NCI-H187 treated with DMSO at 0.1 percent for 48 hours (cell line): ENCODE data around the gene CUEDC1.
A peak's percentile ranks its signal among the peaks of the same experiment; 100 is the strongest.
"Not testable (repeated sequence)": the region's sequence is repeated elsewhere in the genome, so short reads cannot be mapped to it uniquely, and the experiment has no call there.

Experiments used
- DNase-seq: peaks from one replicate; lab custom pipeline; 2025; lab: John Stamatoyannopoulos, UW

Gene CUEDC1

GRCh38 chr17:57861000-57861789 lies 94.0 kb downstream of the CUEDC1 start:
- no peak for DNase-seq

- no peak for DNase-seq
These were observed 94.7 kb downstream of the CUEDC1 start for GRCh38 chr17:57860414-57860999.

- DNase-seq, result no peak
These were observed 95.4 kb downstream of the CUEDC1 start for GRCh38 chr17:57859601-57860413.

GRCh38 chr17:57858838-57859237 lies 96.4 kb downstream of the CUEDC1 start:
- no peak for DNase-seq

GRCh38 chr17:57856792-57857620 lies 98.2 kb downstream of the CUEDC1 start:
- DNase-seq, result no peak

- no peak for DNase-seq
These were observed 99.7 kb downstream of the CUEDC1 start for GRCh38 chr17:57855391-57856035.

GRCh38 chr17:57853695-57854094 lies 101.5 kb downstream of the CUEDC1 start:
- no peak for DNase-seq

GRCh38 chr17:57852955-57853328 lies 102.3 kb downstream of the CUEDC1 start:
- DNase-seq, result no peak

GRCh38 chr17:57852092-57852954 lies 102.9 kb downstream of the CUEDC1 start:
- no peak for DNase-seq

GRCh38 chr17:57849874-57850754 lies 105.1 kb downstream of the CUEDC1 start, which contains the start of gene MRPS23:
Gene MRPS23 (minus strand): TSS chr17:57850044. CDS start chr17:57850010, 34 bp downstream.
- DNase-seq, result peak; percentile 92

- no peak for DNase-seq
These were observed 105.9 kb downstream of the CUEDC1 start for GRCh38 chr17:57849163-57849873.

- not testable (repeated sequence) for DNase-seq
These were observed 108.9 kb downstream of the CUEDC1 start for GRCh38 chr17:57846056-57846945.

GRCh38 chr17:57842280-57842679 lies 112.9 kb downstream of the CUEDC1 start:
- no peak for DNase-seq

GRCh38 chr17:57839571-57839923 lies 115.7 kb downstream of the CUEDC1 start:
- DNase-seq, result no peak

- DNase-seq, result no peak
These were observed 116.2 kb downstream of the CUEDC1 start for GRCh38 chr17:57838857-57839570.

GRCh38 chr17:57838453-57838852 lies 116.8 kb downstream of the CUEDC1 start:
- no peak for DNase-seq

GRCh38 chr17:57835333-57835900 lies 119.8 kb downstream of the CUEDC1 start:
- no peak for DNase-seq
